MCF 10A (cell line): ENCODE measurements around the gene SNX27. TPM values are rescaled to one million over a fixed set of nuclear protein-coding genes. Genes with fewer than 3 reads are reported as not detected.
"Not testable (repeated sequence)": the region's sequence is repeated elsewhere in the genome, so short reads cannot be mapped to it uniquely, and the experiment has no call there.

ENCODE experiments used
- BruUV-seq: library from RNA; stranded (reverse); fragments of 400-500 nt; replicated peaks from 2 replicates; lab custom pipeline; 2021; lab: Mats Ljungman, UMichigan
- CTCF ChIA-PET: fragments of 300-600 bp; sonication (Branson Sonifier 250); formaldehyde crosslinking; extraction: SDS; loops from one replicate; lab custom pipeline; 2021; ENCODE audit warnings: antibody characterized with exemption, inconsistent platforms; lab: Yijun Ruan, JAX
- POLR2A ChIA-PET: fragments of 300-600, 350-650 bp; sonication (Branson Sonifier 250); formaldehyde crosslinking; extraction: SDS; loops from one replicate; lab custom pipeline; 2020; ENCODE audit warnings: antibody characterized with exemption, inconsistent platforms; lab: Yijun Ruan, JAX
- DNase-seq: peaks from one replicate; pipeline ENCODE4 v3.0.0-alpha.2; 2018; ENCODE audit not compliant: unreplicated experiment
- H3K27ac Mint-ChIP-seq: one replicate; pipeline ENCODE4 v1.8.0; 2022; ENCODE audit warnings: mild to moderate bottlenecking, low read depth, mixed read lengths; ENCODE audit not compliant: unreplicated experiment
- H3K27me3 Mint-ChIP-seq: one replicate; pipeline ENCODE4 v1.8.0; 2022; ENCODE audit warnings: mixed read lengths; ENCODE audit not compliant: insufficient read depth, unreplicated experiment
- H3K36me3 Mint-ChIP-seq: one replicate; pipeline ENCODE4 v1.8.0; 2022; ENCODE audit warnings: mild to moderate bottlenecking, moderate library complexity, mixed read lengths; ENCODE audit not compliant: insufficient read depth, unreplicated experiment
- H3K4me1 Mint-ChIP-seq: one replicate; pipeline ENCODE4 v1.8.0; 2022; ENCODE audit warnings: mixed read lengths; ENCODE audit not compliant: insufficient read depth, unreplicated experiment
- H3K4me3 Mint-ChIP-seq: one replicate; pipeline ENCODE4 v1.8.0; 2022; ENCODE audit warnings: mild to moderate bottlenecking, moderate library complexity, mixed read lengths; ENCODE audit not compliant: unreplicated experiment
- H3K9me3 Mint-ChIP-seq: one replicate; pipeline ENCODE4 v1.8.0; 2022; ENCODE audit warnings: mixed read lengths; ENCODE audit not compliant: unreplicated experiment
- CTCF ChIP-seq: fragments of 200-600 bp; IDR thresholded peaks from one replicate; pipeline ENCODE4 v1.8.0; 2022; ENCODE audit warnings: antibody characterized with exemption, mild to moderate bottlenecking; ENCODE audit not compliant: unreplicated experiment
- intact Hi-C: fragments of 100-400 bp; cut with micrococcal nuclease; formaldehyde crosslinking; loops from 2 replicates; pipeline ENCODE4 v1.14.1; 2022
- total RNA-seq: library from RNA; stranded (reverse); gene quantifications from 2 replicates; pipeline ENCODE4 v1.2.3, GENCODE V29; 2022

Gene SNX27
- total RNA-seq, 1 experiment from 2014 or later, result 36.9 TPM

GRCh38 chr1:151668090-151668489, 56.2 kb downstream of the SNX27 start:
- ChIA-PET POLR2A (interaction anchor here (1.2 kb wide), 1 partner anchor 9 kb away, joined by 3 read pairs; no protein-coding TSS in a partner anchor), CTCF (interaction anchor here (0.9 to 3.1 kb wide), 5 partner anchors 52 to 169 kb away, joined by 4 to 12 read pairs (median 5); no protein-coding TSS in a partner anchor)
- H3K27me3 Mint-ChIP-seq, result no peaks in the 10 kb centered on the region
- peaks cover 19% of the 10 kb centered on the region for H3K9me3 Mint-ChIP-seq
- intact Hi-C loops, result no loop called here
- BruUV-seq, result no TSS peak
- DNase-seq, result no peak
- H3K36me3 Mint-ChIP-seq, result peaks cover 56% of the 10 kb centered on the region
- no peak overlapping the region for H3K27ac Mint-ChIP-seq
- H3K4me3 Mint-ChIP-seq, result no peak overlapping the region
- no peaks in the 10 kb centered on the region for H3K4me1 Mint-ChIP-seq
- TF ChIP-seq CTCF, result no peak

GRCh38 chr1:151670036-151670675, 58.3 kb downstream of the SNX27 start:
- H3K4me1 Mint-ChIP-seq, DNase-seq, H3K4me3 Mint-ChIP-seq, BruUV-seq, H3K27ac Mint-ChIP-seq, intact Hi-C loops, H3K27me3 Mint-ChIP-seq: not testable (repeated sequence)
- ChIA-PET POLR2A (interaction anchor here (0.6 to 0.7 kb wide), 2 partner anchors 8 to 9 kb away, joined by 3 read pairs; no protein-coding TSS in a partner anchor), CTCF (interaction anchor here (0.7 to 3.1 kb wide), 2 partner anchors 64 to 299 kb away, joined by 3 to 12 read pairs; no protein-coding TSS in a partner anchor)
- H3K9me3 Mint-ChIP-seq, result peaks cover 19% of the 10 kb centered on the region
- peaks cover 46% of the 10 kb centered on the region for H3K36me3 Mint-ChIP-seq

- no peaks in the 10 kb centered on the region for H3K4me1 Mint-ChIP-seq
- no peak for DNase-seq
- intact Hi-C loops, result no loop called here
- BruUV-seq, result no TSS peak
- CTCF ChIA-PET, result interaction anchor here (0.7 kb wide), 1 partner anchor 158 kb away, joined by 3 read pairs; the partner anchor contains the start of gene RORC
- peaks cover 41% of the 10 kb centered on the region for H3K36me3 Mint-ChIP-seq
- no peaks in the 10 kb centered on the region for H3K27me3 Mint-ChIP-seq
- peaks cover 19% of the 10 kb centered on the region for H3K9me3 Mint-ChIP-seq
- POLR2A ChIA-PET, result interaction anchor here (0.6 to 0.7 kb wide), 2 partner anchors 62 to 789 kb away, joined by 3 to 4 read pairs; partner anchors contain the start of gene SNX27
- H3K4me3 Mint-ChIP-seq, result no peak overlapping the region
- no peak overlapping the region for H3K27ac Mint-ChIP-seq
- TF ChIP-seq CTCF, result no peak
Observed at GRCh38 chr1:151673407-151673806, 61.6 kb downstream of the SNX27 start.

DNA sequence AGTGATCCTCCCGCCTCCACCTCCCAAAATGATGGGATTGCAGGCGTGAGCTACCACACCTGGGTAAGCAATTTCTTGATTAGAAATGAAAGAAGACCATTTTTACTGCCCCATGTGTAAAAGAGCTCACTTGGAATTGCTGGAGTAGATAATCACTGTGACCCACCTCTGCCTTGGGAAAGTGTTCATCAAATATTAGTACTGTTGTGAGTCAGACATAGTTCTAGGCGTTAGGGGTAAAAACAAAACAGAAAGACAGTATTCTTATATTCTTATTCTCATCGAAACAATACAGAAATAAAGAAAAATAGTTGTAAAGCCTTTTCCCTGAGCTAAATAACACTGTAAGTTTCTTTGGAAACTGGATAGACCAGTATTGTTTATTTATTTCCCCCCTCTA, 68.5 kb downstream of the SNX27 start:
- Mint-ChIP-seq H3K9me3 (no peaks in the 10 kb centered on the region), H3K4me3 (no peak overlapping the region), H3K36me3 (peaks cover 16% of the 10 kb centered on the region), H3K27me3 (no peaks in the 10 kb centered on the region), H3K27ac (peak overlapping the region; percentile 73), H3K4me1 (peaks cover 18% of the 10 kb centered on the region)
- TF ChIP-seq CTCF, result no peak
- ChIA-PET CTCF (interaction anchor here (0.6 to 1.7 kb wide), 5 partner anchors 12 to 236 kb away, joined by 3 to 8 read pairs (median 4); no protein-coding TSS in a partner anchor), POLR2A (interaction anchor here (0.6 to 1.8 kb wide), 14 partner anchors 8 to 210 kb away, joined by 3 to 5 read pairs (median 3); partner anchors contain the start of gene SNX27)
- DNase-seq, result peak; percentile 24
- BruUV-seq, result TSS peak; percentile 99
- intact Hi-C loops, result no loop called here
